ENCODE measurements around the gene SENP2.
A peak's percentile ranks its signal among the peaks of the same experiment; 100 is the strongest.

SENP2 gene

DNA sequence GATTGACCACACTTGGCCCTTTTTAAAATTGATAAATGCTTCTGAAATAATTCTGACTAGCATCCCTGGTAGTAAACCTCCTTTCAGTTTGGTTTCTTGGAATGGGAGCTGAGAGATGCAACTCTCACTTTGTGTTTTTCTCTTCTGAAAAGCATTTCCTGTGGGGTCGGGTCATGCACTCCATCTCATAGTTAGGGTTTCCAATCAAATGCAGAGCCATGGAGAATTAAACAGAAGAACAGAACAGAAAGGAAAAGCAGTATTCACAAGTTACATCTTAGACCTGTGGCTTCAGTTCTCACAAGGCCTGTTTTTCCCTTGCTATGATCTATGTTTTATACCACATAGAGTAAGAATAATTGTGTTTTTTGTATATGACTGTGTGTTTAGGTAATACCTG lies 39.7 kb downstream of the SENP2 start:
- Mint-ChIP-seq H3K27ac (no peak overlapping the region), H3K4me3 (no peak overlapping the region), H3K4me1 (peaks cover 7% of the 10 kb centered on the region), H3K9me3 (no peaks in the 10 kb centered on the region), H3K36me3 (ENCODE audit: low read depth) (peaks cover 55% of the 10 kb centered on the region), H3K27me3 (ENCODE audit: low read depth) (no peaks in the 10 kb centered on the region)
- TF ChIP-seq CTCF (IDR thresholded peaks at IDR 0.05; ENCODE audit: unreplicated experiment in 3 of 3), result no peak

DNA sequence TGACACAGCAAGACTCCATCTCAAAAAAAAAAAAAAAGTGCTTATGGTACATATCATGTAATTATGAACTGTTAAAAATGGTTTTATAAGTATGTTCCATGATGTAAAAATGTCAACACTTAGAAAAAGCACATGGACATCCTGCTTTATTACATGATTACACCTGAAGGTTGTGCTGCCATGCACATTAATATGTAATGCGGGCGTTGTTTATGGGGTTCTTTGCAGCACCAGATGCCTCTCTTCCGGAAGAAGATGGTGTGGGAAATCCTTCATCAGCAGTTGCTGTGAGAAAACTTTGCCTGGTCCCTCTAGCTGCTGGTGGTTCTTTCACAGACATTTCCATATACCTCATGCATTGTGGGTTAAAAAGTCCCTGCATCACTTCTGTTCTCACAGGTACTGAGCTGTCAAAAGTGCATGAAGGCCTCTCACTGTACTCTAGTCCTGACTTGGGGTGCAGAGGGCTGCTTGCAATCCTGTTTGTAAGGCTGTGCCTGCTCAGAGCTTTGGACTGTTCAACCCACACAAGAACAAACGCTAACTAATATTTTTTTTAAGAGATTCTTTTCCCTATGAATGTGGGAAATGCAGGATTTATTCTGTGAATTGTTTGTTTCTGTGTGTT lies 43.6 kb downstream of the SENP2 start:
- peaks cover 3% of the 10 kb centered on the region for H3K27me3 Mint-ChIP-seq (ENCODE audit: low read depth)
- peaks cover 12% of the 10 kb centered on the region for H3K4me1 Mint-ChIP-seq
- H3K27ac Mint-ChIP-seq, result peak overlapping the region in 2 of 3 experiments; percentile 41 to 56
- peaks cover 43% of the 10 kb centered on the region for H3K36me3 Mint-ChIP-seq (ENCODE audit: low read depth)
- H3K9me3 Mint-ChIP-seq, result no peaks in the 10 kb centered on the region
- H3K4me3 Mint-ChIP-seq, result no peak overlapping the region
- no peak for TF ChIP-seq CTCF (IDR thresholded peaks at IDR 0.05; ENCODE audit: unreplicated experiment in 3 of 3)

DNA sequence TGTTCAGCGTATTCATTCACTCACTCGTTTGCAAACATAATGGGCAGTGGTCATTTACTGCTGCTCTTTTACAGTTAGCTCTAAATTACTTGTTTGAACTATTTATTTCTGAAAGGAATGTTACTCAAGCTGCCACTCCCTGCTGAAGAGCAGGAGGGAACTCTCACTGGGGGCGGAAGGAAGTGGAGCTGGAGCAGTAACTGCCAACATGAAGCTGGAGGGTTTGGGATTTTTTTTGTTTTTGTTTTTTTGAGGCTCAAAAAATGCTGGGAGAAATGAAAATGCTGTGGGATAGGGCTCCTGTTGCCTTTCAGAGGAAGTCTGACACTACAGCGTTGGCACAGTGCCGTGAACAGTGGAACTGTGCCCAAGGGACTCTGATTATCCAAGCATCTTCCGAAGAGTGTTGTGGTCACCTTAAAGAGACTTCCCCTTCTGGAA lies 44.1 kb downstream of the SENP2 start:
- Mint-ChIP-seq H3K4me1 (peaks cover 12% of the 10 kb centered on the region), H3K4me3 (no peak overlapping the region), H3K36me3 (ENCODE audit: low read depth) (peaks cover 39% of the 10 kb centered on the region), H3K9me3 (no peaks in the 10 kb centered on the region), H3K27ac (peak overlapping the region in 2 of 3 experiments; percentile 41 to 56), H3K27me3 (ENCODE audit: low read depth) (peaks cover 3% of the 10 kb centered on the region)
- no peak for TF ChIP-seq CTCF (IDR thresholded peaks at IDR 0.05; ENCODE audit: unreplicated experiment in 3 of 3)

DNA sequence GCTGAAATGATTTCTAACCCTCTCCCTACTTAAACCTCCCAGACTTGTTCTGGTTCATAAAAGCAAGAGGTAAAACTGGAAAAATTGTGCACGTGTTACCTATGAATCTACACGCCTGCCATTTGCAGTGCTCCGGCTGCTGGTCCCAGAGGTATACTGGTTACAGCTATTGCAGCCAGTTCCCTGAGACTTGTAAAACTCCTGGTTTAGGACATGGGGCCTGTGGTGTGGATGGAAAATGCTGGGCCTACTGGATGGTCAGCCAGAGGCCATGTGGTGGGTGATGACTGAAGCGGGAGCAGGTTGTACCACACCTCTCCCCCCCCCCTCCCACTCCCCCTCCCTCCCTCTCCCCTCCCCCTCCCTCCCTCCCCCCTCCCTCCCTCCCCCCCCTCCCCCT lies 45.0 kb downstream of the SENP2 start:
- Mint-ChIP-seq H3K27ac (no peak overlapping the region), H3K4me1 (peaks cover 12% of the 10 kb centered on the region), H3K9me3 (no peaks in the 10 kb centered on the region), H3K36me3 (ENCODE audit: low read depth) (peaks cover 30% of the 10 kb centered on the region), H3K27me3 (ENCODE audit: low read depth) (peaks cover 3% of the 10 kb centered on the region), H3K4me3 (no peak overlapping the region)
- TF ChIP-seq CTCF (IDR thresholded peaks at IDR 0.05; ENCODE audit: unreplicated experiment in 3 of 3), result no peak

DNA sequence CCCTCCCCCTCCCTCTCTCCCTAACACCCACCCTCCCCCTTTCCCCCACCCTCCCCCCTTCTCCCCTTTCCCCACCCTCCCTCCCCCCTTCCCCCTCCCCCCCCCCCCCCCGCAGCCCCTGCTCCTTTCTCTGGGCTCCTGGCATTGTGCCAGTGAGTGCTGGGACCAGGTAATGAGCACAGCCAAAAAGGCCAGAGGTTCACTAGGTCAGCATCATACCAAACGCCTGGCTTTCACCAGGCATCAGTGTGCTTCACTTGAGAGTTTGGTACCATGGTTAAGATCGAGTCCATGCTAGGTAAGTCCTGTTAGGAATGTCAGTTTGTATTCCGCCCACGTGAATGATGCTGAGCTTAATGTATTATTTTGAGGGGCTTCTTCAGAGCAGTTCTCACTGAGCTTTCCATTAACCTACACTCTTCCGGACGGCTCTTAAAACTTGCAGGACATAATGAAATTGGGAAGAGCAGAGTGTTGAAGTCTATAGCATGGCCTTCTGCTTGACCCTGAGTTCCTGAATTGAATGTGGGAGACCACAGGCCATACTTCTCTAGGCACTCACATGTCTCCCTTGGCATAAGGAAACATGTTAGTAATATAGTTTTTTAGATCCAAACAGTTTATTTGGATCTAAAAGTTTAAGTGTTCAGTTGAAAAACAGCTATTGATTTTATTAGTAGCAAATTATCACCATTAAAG lies 45.6 kb downstream of the SENP2 start:
- Mint-ChIP-seq H3K27ac (peak overlapping the region in 1 of 3 experiments; percentile 28), H3K4me3 (no peak overlapping the region), H3K27me3 (ENCODE audit: low read depth) (peaks cover 3% of the 10 kb centered on the region), H3K9me3 (no peaks in the 10 kb centered on the region), H3K36me3 (ENCODE audit: low read depth) (peaks cover 28% of the 10 kb centered on the region), H3K4me1 (peaks cover 12% of the 10 kb centered on the region)
- no peak for TF ChIP-seq CTCF (IDR thresholded peaks at IDR 0.05; ENCODE audit: unreplicated experiment in 3 of 3)

GRCh38 chr3:185632996-185633395 lies 46.9 kb downstream of the SENP2 start:
- Mint-ChIP-seq H3K4me1 (peaks cover 12% of the 10 kb centered on the region), H3K4me3 (no peak overlapping the region), H3K27me3 (ENCODE audit: low read depth) (peaks cover 3% of the 10 kb centered on the region), H3K9me3 (no peaks in the 10 kb centered on the region), H3K36me3 (ENCODE audit: low read depth) (peaks cover 19% of the 10 kb centered on the region), H3K27ac (no peak overlapping the region)
- TF ChIP-seq CTCF (IDR thresholded peaks at IDR 0.05; ENCODE audit: unreplicated experiment in 3 of 3), result no peak
